HG03060 (cell line): Measurements from ENCODE around the gene JPT2.

ENCODE experiments used
- ATAC-seq: cut with Tn5 transposase; IDR thresholded peaks from one replicate; pipeline ENCODE4 v1.9.1; 2021; ENCODE audit warnings: low read depth, moderate number of reproducible peaks; ENCODE audit not compliant: unreplicated experiment

The JPT2 gene

GRCh38 chr16:1651094-1651973 is 26.7 kb upstream of the JPT2 start:
- ATAC-seq, result no peak

GRCh38 chr16:1651974-1652312 is 26.1 kb upstream of the JPT2 start:
- ATAC-seq, result no peak

- no peak for ATAC-seq
These were observed 25.1 kb upstream of the JPT2 start for GRCh38 chr16:1653023-1653422.

GRCh38 chr16:1654505-1655268 is 23.4 kb upstream of the JPT2 start:
- ATAC-seq, result no peak

- no peak for ATAC-seq
These were observed 22.7 kb upstream of the JPT2 start for GRCh38 chr16:1655269-1655807.

GRCh38 chr16:1655909-1656807 is 21.9 kb upstream of the JPT2 start:
- no peak for ATAC-seq

- no peak for ATAC-seq
These were observed 21.1 kb upstream of the JPT2 start for GRCh38 chr16:1656808-1657617.

- no peak for ATAC-seq
These were observed 20.2 kb upstream of the JPT2 start for GRCh38 chr16:1657841-1658240.

- no peak for ATAC-seq
These were observed 19.0 kb upstream of the JPT2 start for GRCh38 chr16:1659031-1659430.

- no peak for ATAC-seq
These were observed 16.3 kb upstream of the JPT2 start for GRCh38 chr16:1661826-1662225.

- no peak for ATAC-seq
These were observed 15.5 kb upstream of the JPT2 start for GRCh38 chr16:1662543-1662942.

- ATAC-seq, result no peak
These were observed 12.2 kb upstream of the JPT2 start for GRCh38 chr16:1665829-1666228.

GRCh38 chr16:1666316-1666715 is 11.8 kb upstream of the JPT2 start:
- no peak for ATAC-seq

GRCh38 chr16:1667271-1667670 is 10.8 kb upstream of the JPT2 start:
- ATAC-seq, result no peak

- no peak for ATAC-seq
These were observed 10.2 kb upstream of the JPT2 start for GRCh38 chr16:1667916-1668315.

- no peak for ATAC-seq
These were observed 9.3 kb upstream of the JPT2 start for GRCh38 chr16:1668612-1669319.

- no peak for ATAC-seq
These were observed 8.4 kb upstream of the JPT2 start for GRCh38 chr16:1669698-1670097.

GRCh38 chr16:1670371-1670770 is 7.7 kb upstream of the JPT2 start:
- ATAC-seq, result no peak

GRCh38 chr16:1670866-1671265 is 7.2 kb upstream of the JPT2 start:
- ATAC-seq, result no peak
